Measurements from ENCODE around the gene CXCL5. TPM values are rescaled to one million over a fixed set of nuclear protein-coding genes. Genes with fewer than 3 reads are reported as not detected.

Gene CXCL5
- total and polyA plus RNA-seq, 2 donors (not counting 3 experiments of a cell fraction or from before 2014, with no cell fraction given) = 0.33 to 0.40 TPM

- no peak overlapping the region for H2AFZ ChIP-seq (ENCODE audit: low read depth, low read length)
- H3K4me2 ChIP-seq (ENCODE audit: insufficient read depth, low read length) = no peak overlapping the region
- intact Hi-C loops (cut with micrococcal nuclease) = no loop called here
- DNase-seq (ENCODE audit: low read depth, low spot score) (no peak), FAIRE-seq (no peak)
- ChIA-PET CTCF (interaction anchor here (1.1 to 1.5 kb wide), 2 partner anchors 11 to 22 kb away, joined by 3 to 4 read pairs; partner anchors contain the start of gene CXCL5), POLR2A (no interaction called here)
- H3K9me3 ChIP-seq (replicated peaks; ENCODE audit: control insufficient read depth, insufficient read depth, low read length) = no peaks in the 10 kb centered on the region
- no peaks in the 10 kb centered on the region for H3K79me2 ChIP-seq (ENCODE audit: control insufficient read depth, insufficient read depth, low read length)
- H3K4me1 ChIP-seq (ENCODE audit: control insufficient read depth, extremely low read depth, insufficient read depth, low read length) = no peaks in the 10 kb centered on the region
- H3K9me1 ChIP-seq (replicated peaks; ENCODE audit: control insufficient read depth, extremely low read depth, insufficient read depth, low read length) = no peaks in the 10 kb centered on the region
- no peak overlapping the region for H3K27ac ChIP-seq (ENCODE audit: insufficient read depth, low read depth, low read length)
- TF ChIP-seq JUN (IDR thresholded peaks at IDR 0.05; ENCODE audit: borderline replicate concordance, insufficient read depth, insufficient read length, low read depth) (no peak), EZH2 (IDR thresholded peaks at IDR 0.05; ENCODE audit: borderline replicate concordance, low read depth, low read length, severe bottlenecking) (no peak), POLR2A (IDR thresholded peaks at IDR 0.05; ENCODE audit: low read depth, low read length) (no peak), CTCF (IDR thresholded peaks at IDR 0.05; ENCODE audit: extremely low read depth in 1 of 2, insufficient read depth in 1 of 2, low read depth in 1 of 2, low read length in 2 of 2) (no peak), MAX (IDR thresholded peaks at IDR 0.05; ENCODE audit: insufficient read depth, insufficient read length) (no peak), MYC (IDR thresholded peaks at IDR 0.05; ENCODE audit: low read depth, low read length) (no peak)
- H3K36me3 ChIP-seq (ENCODE audit: control insufficient read depth in 2 of 2, extremely low read depth in 1 of 2, insufficient read depth in 2 of 2, low read length in 2 of 2) = no peaks in the 10 kb centered on the region
- dilution Hi-C loops (cut with MboI; ENCODE audit: extremely low pct_ligation_motif_present, low sequenced_read_pairs) = no loop called here
- no peaks in the 10 kb centered on the region for H4K20me1 ChIP-seq (replicated peaks; ENCODE audit: control insufficient read depth, extremely low read depth, insufficient read depth, low read length)
- H3K4me3 ChIP-seq (replicated peaks in 1 of 3; ENCODE audit: insufficient read depth in 1 of 3, low read depth in 1 of 3, low read length in 3 of 3) = no peak overlapping the region
- BruUV-seq (replicated peaks) = no TSS peak
- H3K9ac ChIP-seq (replicated peaks; ENCODE audit: extremely low read depth, insufficient read depth, low read length) = no peak overlapping the region
- H3K27me3 ChIP-seq (ENCODE audit: control insufficient read depth in 2 of 2, insufficient read depth in 2 of 2, low read length in 2 of 2) = no peaks in the 10 kb centered on the region
These were observed 21.8 kb downstream of the CXCL5 start for GRCh38 chr4:73976716-73977115.

- H3K27ac ChIP-seq (ENCODE audit: insufficient read depth, low read depth, low read length) = no peak overlapping the region
- H3K9ac ChIP-seq (replicated peaks; ENCODE audit: extremely low read depth, insufficient read depth, low read length) = no peak overlapping the region
- TF ChIP-seq CTCF (IDR thresholded peaks at IDR 0.05; ENCODE audit: extremely low read depth in 1 of 2, insufficient read depth in 1 of 2, low read depth in 1 of 2, low read length in 2 of 2) = no peak
- TF ChIP-seq POLR2AphosphoS5 (IDR thresholded peaks at IDR 0.05; ENCODE audit: insufficient read depth, low read depth, low read length) = no peak
- no peak for TF ChIP-seq GATA2 (IDR thresholded peaks at IDR 0.05; ENCODE audit: insufficient read depth, insufficient read length, low read depth, low read length)
- no peak for TF ChIP-seq MYC (IDR thresholded peaks at IDR 0.05; ENCODE audit: low read depth, low read length)
- TF ChIP-seq EZH2 (IDR thresholded peaks at IDR 0.05; ENCODE audit: borderline replicate concordance, low read depth, low read length, severe bottlenecking) = no peak
- TF ChIP-seq FOS (IDR thresholded peaks at IDR 0.05; ENCODE audit: borderline replicate concordance, insufficient read depth, low read length) = no peak
- TF ChIP-seq MAX (IDR thresholded peaks at IDR 0.05; ENCODE audit: insufficient read depth, insufficient read length) = no peak
- no peak for TF ChIP-seq POLR2A (IDR thresholded peaks at IDR 0.05; ENCODE audit: low read depth, low read length)
- TF ChIP-seq JUN (IDR thresholded peaks at IDR 0.05; ENCODE audit: borderline replicate concordance, insufficient read depth, insufficient read length, low read depth) = no peak
- no peaks in the 10 kb centered on the region for H3K36me3 ChIP-seq (ENCODE audit: control insufficient read depth in 2 of 2, extremely low read depth in 1 of 2, insufficient read depth in 2 of 2, low read length in 2 of 2)
- no peaks in the 10 kb centered on the region for H3K27me3 ChIP-seq (ENCODE audit: control insufficient read depth in 2 of 2, insufficient read depth in 2 of 2, low read length in 2 of 2)
- BruUV-seq (replicated peaks) = no TSS peak
- no peaks in the 10 kb centered on the region for H3K9me1 ChIP-seq (replicated peaks; ENCODE audit: control insufficient read depth, extremely low read depth, insufficient read depth, low read length)
- CTCF ChIA-PET = interaction anchor here (1.1 to 1.5 kb wide), 2 partner anchors 11 to 22 kb away, joined by 3 to 4 read pairs; partner anchors contain the start of gene CXCL5
- dilution Hi-C loops (cut with MboI; ENCODE audit: extremely low pct_ligation_motif_present, low sequenced_read_pairs) (no loop called here), intact Hi-C loops (cut with micrococcal nuclease) (no loop called here)
- no peaks in the 10 kb centered on the region for H3K79me2 ChIP-seq (ENCODE audit: control insufficient read depth, insufficient read depth, low read length)
- H2AFZ ChIP-seq (ENCODE audit: low read depth, low read length) = no peak overlapping the region
- H3K9me3 ChIP-seq (replicated peaks; ENCODE audit: control insufficient read depth, insufficient read depth, low read length) = no peaks in the 10 kb centered on the region
- no peak overlapping the region for H3K4me3 ChIP-seq (replicated peaks in 1 of 3; ENCODE audit: insufficient read depth in 1 of 3, low read depth in 1 of 3, low read length in 3 of 3)
- H3K4me2 ChIP-seq (ENCODE audit: insufficient read depth, low read length) = no peak overlapping the region
- POLR2A ChIA-PET = no interaction called here
- H3K4me1 ChIP-seq (ENCODE audit: control insufficient read depth, extremely low read depth, insufficient read depth, low read length) = no peaks in the 10 kb centered on the region
- FAIRE-seq = no peak
- no peak for DNase-seq (ENCODE audit: low read depth, low spot score)
- no peaks in the 10 kb centered on the region for H4K20me1 ChIP-seq (replicated peaks; ENCODE audit: control insufficient read depth, extremely low read depth, insufficient read depth, low read length)
These were observed 22.3 kb downstream of the CXCL5 start for GRCh38 chr4:73976217-73976616.
